8988T (cell line): Measurements from ENCODE around the gene PDZK1.
"Not testable (repeated sequence)": the region's sequence is repeated elsewhere in the genome, so short reads cannot be mapped to it uniquely, and the experiment has no call there.

ENCODE experiments used
- DNase-seq: peaks from one replicate; pipeline ENCODE4 v3.0.0; 2011

Gene PDZK1

GRCh38 chr1:145710291-145711027 lies 3.3 kb upstream of the PDZK1 start:
- DNase-seq: no peak

- no peak for DNase-seq
Measured at GRCh38 chr1:145708063-145708462, 895 bp upstream of the PDZK1 start.

- DNase-seq: no peak
Measured at GRCh38 chr1:145706086-145706664, 993 bp downstream of the PDZK1 start.

- no peak for DNase-seq
Measured at GRCh38 chr1:145705622-145706021, 1.5 kb downstream of the PDZK1 start.

- no peak for DNase-seq
Measured at GRCh38 chr1:145702826-145703225, 4.3 kb downstream of the PDZK1 start.

GRCh38 chr1:145702052-145702451 lies 5.1 kb downstream of the PDZK1 start:
- no peak for DNase-seq

GRCh38 chr1:145701306-145701862 lies 5.8 kb downstream of the PDZK1 start:
- DNase-seq: no peak

- no peak for DNase-seq
Measured at GRCh38 chr1:145696630-145696960, 10.6 kb downstream of the PDZK1 start.

GRCh38 chr1:145695821-145696629 lies 11.1 kb downstream of the PDZK1 start:
- no peak for DNase-seq

GRCh38 chr1:145692785-145693443 lies 14.3 kb downstream of the PDZK1 start:
- DNase-seq: no peak

- DNase-seq: no peak
Measured at GRCh38 chr1:145690587-145691558, 16.3 kb downstream of the PDZK1 start.

GRCh38 chr1:145689922-145690321 lies 17.2 kb downstream of the PDZK1 start:
- DNase-seq: no peak

- DNase-seq: no peak
Measured at GRCh38 chr1:145688924-145689323, 18.2 kb downstream of the PDZK1 start.

GRCh38 chr1:145688328-145688727 lies 18.8 kb downstream of the PDZK1 start:
- DNase-seq: no peak

- not testable (repeated sequence) for DNase-seq
Measured at GRCh38 chr1:145686078-145686477, 21.1 kb downstream of the PDZK1 start.

GRCh38 chr1:145684858-145685257 lies 22.3 kb downstream of the PDZK1 start:
- DNase-seq: not testable (repeated sequence)

- DNase-seq: not testable (repeated sequence)
Measured at GRCh38 chr1:145673217-145673616, 34.0 kb downstream of the PDZK1 start.

GRCh38 chr1:145670995-145671745 lies 36.0 kb downstream of the PDZK1 start:
- DNase-seq: not testable (repeated sequence)

- DNase-seq: not testable (repeated sequence)
Measured at GRCh38 chr1:145665015-145665414, 42.2 kb downstream of the PDZK1 start.

- not testable (repeated sequence) for DNase-seq
Measured at GRCh38 chr1:145662502-145662901, 44.7 kb downstream of the PDZK1 start.
